Gastrocnemius medialis (tissue), 4 donors: ENCODE data around the gene DIAPH1. TPM values are rescaled to one million over a fixed set of nuclear protein-coding genes. Genes with fewer than 3 reads are reported as not detected.

Experiments used
- ATAC-seq, 2 donors: fragments of 150-250 bp; one replicate each; pipeline ENCODE4 v1.9.1; 2016
- DNase-seq, 2 donors: peaks; one replicate each; pipeline ENCODE4 v3.0.0-alpha.2; 2019
- H3K27ac ChIP-seq, 4 donors: fragments of 200-600 bp; sonication (generic); 1 replicate in 1 of 4; 2 replicates in 3 of 4; pipeline ENCODE4 v1.5.1; 2016 to 2018; ENCODE audit warnings: mild to moderate bottlenecking in 2 of 4, moderate library complexity in 1 of 4
- H3K27me3 ChIP-seq, 3 donors: fragments of 200-600 bp; sonication (generic) in 2 of 3; 1 replicate in 1 of 3; 2 replicates in 2 of 3; pipeline versions ENCODE4 v1.5.1 to v1.6.0; 2016 to 2019; ENCODE audit warnings: mild to moderate bottlenecking in 1 of 3, moderate library complexity in 1 of 3
- H3K36me3 ChIP-seq, 2 donors: fragments of 200-600 bp; sonication (generic) in 1 of 2; one replicate each; pipeline ENCODE4 v1.5.1; 2017 to 2018
- H3K4me1 ChIP-seq, 2 donors: fragments of 200-600 bp; sonication (generic) in 1 of 2; one replicate each; pipeline ENCODE4 v1.5.1; 2016 to 2017; ENCODE audit warnings: mild to moderate bottlenecking in 2 of 2
- H3K4me3 ChIP-seq, 4 donors: fragments of 200-600 bp; sonication (generic) in 3 of 4; 1 replicate in 1 of 4; 2 replicates in 3 of 4; pipeline ENCODE4 v1.5.1; 2016 to 2019; ENCODE audit warnings: mild to moderate bottlenecking in 2 of 4
- H3K9me3 ChIP-seq, 3 donors: fragments of 200-600 bp; sonication (generic) in 2 of 3; 1 replicate in 1 of 3; 2 replicates in 2 of 3; pipeline ENCODE4 v1.5.1; 2016 to 2019
- POLR2A ChIP-seq, 2 donors: fragments of 450-650 bp; IDR thresholded peaks; one replicate each; pipeline ENCODE4 v1.6.1; 2017; ENCODE audit warnings: antibody characterized with exemption in 2 of 2, mild to moderate bottlenecking in 2 of 2, moderate library complexity in 2 of 2
- in situ Hi-C, 4 donors: fragments of 200-750 bp; cut with MboI; loops; one replicate each; pipeline versions ENCODE4 v1.15.0 to v1.8.0; 2017; ENCODE audit warnings: low sequenced_read_pairs in 4 of 4
- intact Hi-C: fragments of 100-400 bp; cut with DNase I; formaldehyde crosslinking; loops from one replicate; pipeline ENCODE4 v1.15.1; 2023; ENCODE audit warnings: low total_unique reads
- total RNA-seq, 4 donors: library from RNA; depleted of rRNA; stranded (reverse); fragments of >200 nt; gene quantifications; one replicate each; pipeline versions ENCODE4 v1.1.0 to v1.2.3, GENCODE V29; 2016
- TF ChIP-seq, protein P1 (sequence below), 5 experiments: fragments of 450-650 bp in 3 of 5; fragments of 200-600 bp in 2 of 5; sonication (generic) in 2 of 5; IDR thresholded peaks in 4 of 5; conservative IDR thresholded peaks in 1 of 5; 1 replicate in 4 of 5; 2 replicates in 1 of 5; pipeline ENCODE4 v1.5.1; 2016 to 2019; ENCODE audit warnings: antibody characterized with exemption in 5 of 5, mild to moderate bottlenecking in 3 of 5, moderate library complexity in 3 of 5

Gene DIAPH1
- total RNA-seq, 4 donors from 2014 or later, result 98.3 to 324 (median 214) TPM

DNA sequence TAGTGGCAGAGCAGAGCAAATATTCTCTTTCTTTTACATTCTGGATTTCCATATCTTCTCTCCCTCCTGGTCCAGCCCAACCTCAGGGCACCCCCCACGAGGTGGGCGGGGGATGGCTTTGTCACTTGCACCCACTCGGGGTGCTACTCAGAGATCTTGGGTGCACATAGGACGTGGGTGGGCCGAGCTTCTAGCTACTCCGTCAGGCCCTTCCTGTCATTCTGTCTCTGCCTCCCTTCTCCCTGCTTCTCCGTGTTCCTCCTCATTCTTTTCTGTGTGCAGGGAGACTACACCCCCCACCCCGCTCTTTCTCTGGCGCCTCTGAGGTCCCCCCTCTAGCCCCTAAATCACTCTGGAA, 110.4 kb downstream of the DIAPH1 start:
- Histone ChIP-seq H3K27ac (peak overlapping the region; percentile 84 to 88 (median 86)), H3K4me3 (peak overlapping the region; percentile 31 to 36 (median 32)), H3K36me3 (peaks cover 0 to 11% of the 10 kb centered on the region in 2 donors), H3K9me3 (no peaks in the 10 kb centered on the region), H3K27me3 (no peaks in the 10 kb centered on the region), H3K4me1 (peaks cover 46 to 58% of the 10 kb centered on the region in 2 donors)
- in situ Hi-C loops, result no loop called here
- intact Hi-C loops, result loop anchor here (2.0 kb wide), 1 partner anchor 16 kb away; no protein-coding TSS in a partner anchor
- ATAC-seq, result no peak
- no peak for DNase-seq
- TF ChIP-seq, protein P1, sequence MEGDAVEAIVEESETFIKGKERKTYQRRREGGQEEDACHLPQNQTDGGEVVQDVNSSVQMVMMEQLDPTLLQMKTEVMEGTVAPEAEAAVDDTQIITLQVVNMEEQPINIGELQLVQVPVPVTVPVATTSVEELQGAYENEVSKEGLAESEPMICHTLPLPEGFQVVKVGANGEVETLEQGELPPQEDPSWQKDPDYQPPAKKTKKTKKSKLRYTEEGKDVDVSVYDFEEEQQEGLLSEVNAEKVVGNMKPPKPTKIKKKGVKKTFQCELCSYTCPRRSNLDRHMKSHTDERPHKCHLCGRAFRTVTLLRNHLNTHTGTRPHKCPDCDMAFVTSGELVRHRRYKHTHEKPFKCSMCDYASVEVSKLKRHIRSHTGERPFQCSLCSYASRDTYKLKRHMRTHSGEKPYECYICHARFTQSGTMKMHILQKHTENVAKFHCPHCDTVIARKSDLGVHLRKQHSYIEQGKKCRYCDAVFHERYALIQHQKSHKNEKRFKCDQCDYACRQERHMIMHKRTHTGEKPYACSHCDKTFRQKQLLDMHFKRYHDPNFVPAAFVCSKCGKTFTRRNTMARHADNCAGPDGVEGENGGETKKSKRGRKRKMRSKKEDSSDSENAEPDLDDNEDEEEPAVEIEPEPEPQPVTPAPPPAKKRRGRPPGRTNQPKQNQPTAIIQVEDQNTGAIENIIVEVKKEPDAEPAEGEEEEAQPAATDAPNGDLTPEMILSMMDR (IDR thresholded peaks at IDR 0.05 in 4 of 5, conservative IDR thresholded peaks at IDR 0.05 in 1 of 5), result no peak
- TF ChIP-seq POLR2A (IDR thresholded peaks at IDR 0.05), result no peak

DNA sequence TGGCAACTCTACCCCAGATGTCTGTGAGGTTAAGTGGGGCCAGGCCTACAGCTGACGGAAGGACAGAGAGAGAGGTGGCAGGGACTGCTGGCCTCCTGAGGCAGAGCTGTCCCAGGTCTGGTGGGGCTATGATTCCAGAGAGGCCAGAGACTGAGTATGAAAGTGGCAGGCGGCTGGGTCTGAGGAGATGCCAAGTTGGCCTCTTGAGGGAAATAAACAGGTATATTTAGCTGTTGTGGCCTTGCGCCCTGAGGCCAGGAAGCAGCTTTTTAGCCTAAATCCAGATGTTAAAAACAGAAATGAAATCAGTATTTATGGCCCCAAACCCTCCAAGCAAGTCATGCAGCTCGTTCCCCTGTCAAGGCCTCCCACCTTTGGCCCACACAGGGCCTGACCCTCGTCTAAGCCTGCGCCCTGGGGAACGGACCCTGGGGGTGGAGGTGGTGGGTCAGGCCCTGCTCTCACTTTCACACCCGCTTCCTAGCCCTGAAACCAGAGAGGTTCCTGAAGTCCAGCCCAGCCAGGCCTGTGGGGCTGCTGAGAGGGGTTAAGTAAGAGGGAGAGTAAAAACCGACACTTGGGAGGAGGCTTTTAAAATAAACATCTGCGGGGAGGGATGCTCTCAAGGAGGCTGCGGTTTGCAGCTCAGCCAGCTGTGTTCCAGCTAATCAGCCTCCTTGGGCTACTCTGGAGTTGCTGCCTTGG, 111.3 kb downstream of the DIAPH1 start:
- H3K36me3 ChIP-seq, result peaks cover 0 to 11% of the 10 kb centered on the region in 2 donors
- ATAC-seq (peak; percentile 50 to 52), DNase-seq (peak; percentile 53 to 72)
- TF ChIP-seq POLR2A (IDR thresholded peaks at IDR 0.05), result peak in 1 of 2 donors; percentile 8
- TF ChIP-seq, protein P1 (IDR thresholded peaks at IDR 0.05 in 4 of 5, conservative IDR thresholded peaks at IDR 0.05 in 1 of 5), result no peak
- H3K27me3 ChIP-seq, result no peaks in the 10 kb centered on the region
- peak overlapping the region; percentile 84 to 88 (median 86) for H3K27ac ChIP-seq
- in situ Hi-C loops, result no loop called here
- H3K9me3 ChIP-seq, result no peaks in the 10 kb centered on the region
- peak overlapping the region in 1 of 4 donors; percentile 5 for H3K4me3 ChIP-seq
- intact Hi-C loops, result loop anchor here (2.0 kb wide), 2 partner anchors 17 to 31 kb away; no protein-coding TSS in a partner anchor
- H3K4me1 ChIP-seq, result peaks cover 37 to 50% of the 10 kb centered on the region in 2 donors

DNA sequence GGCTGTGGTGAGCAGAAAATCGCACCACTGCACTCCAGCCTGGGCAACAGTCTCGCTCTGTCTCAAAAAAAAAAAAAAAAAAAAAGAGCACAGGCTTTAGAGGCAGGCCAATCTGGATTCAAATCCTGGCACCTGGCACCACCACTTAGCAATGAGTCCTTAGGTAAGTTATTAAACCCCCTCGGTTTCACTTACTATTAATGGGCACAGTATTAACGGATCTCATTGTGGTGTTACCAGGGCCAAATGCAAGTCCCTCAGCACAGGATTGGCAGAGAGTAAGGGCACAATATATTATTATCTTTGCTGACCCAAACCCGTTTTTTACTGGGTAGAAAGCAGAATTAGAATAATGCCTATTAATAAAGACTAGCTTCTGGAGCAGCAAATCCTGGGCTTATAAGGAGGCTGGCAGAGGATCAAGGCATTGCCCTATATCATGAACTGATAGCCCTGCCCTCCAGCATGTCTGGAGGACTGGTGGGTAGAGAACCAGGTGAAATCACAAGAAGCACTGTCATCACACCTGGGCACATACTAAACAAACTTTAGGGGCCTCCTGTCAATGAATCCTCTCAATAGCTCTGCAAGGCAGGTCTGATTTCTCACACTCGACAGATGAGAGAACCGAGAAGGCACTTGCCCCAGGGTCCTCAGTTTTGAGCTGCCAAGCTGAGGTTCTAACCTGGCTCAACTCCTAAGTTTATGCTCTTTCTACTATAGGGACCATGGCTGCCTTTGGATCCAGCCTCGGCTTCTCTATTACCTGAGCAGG, 112.2 kb downstream of the DIAPH1 start:
- intact Hi-C loops (loop anchor here (2.0 kb wide), 1 partner anchor 30 kb away; no protein-coding TSS in a partner anchor), in situ Hi-C loops (no loop called here)
- no peak for TF ChIP-seq POLR2A (IDR thresholded peaks at IDR 0.05)
- TF ChIP-seq, protein P1 (IDR thresholded peaks at IDR 0.05 in 4 of 5, conservative IDR thresholded peaks at IDR 0.05 in 1 of 5), result no peak
- ATAC-seq, result no peak
- H3K36me3 ChIP-seq, result peaks cover 0 to 7% of the 10 kb centered on the region in 2 donors
- peak overlapping the region; percentile 84 to 88 (median 86) for H3K27ac ChIP-seq
- DNase-seq, result no peak
- peaks cover 34 to 49% of the 10 kb centered on the region in 2 donors for H3K4me1 ChIP-seq
- H3K4me3 ChIP-seq, result no peak overlapping the region
- H3K27me3 ChIP-seq, result no peaks in the 10 kb centered on the region
- no peaks in the 10 kb centered on the region for H3K9me3 ChIP-seq

DNA sequence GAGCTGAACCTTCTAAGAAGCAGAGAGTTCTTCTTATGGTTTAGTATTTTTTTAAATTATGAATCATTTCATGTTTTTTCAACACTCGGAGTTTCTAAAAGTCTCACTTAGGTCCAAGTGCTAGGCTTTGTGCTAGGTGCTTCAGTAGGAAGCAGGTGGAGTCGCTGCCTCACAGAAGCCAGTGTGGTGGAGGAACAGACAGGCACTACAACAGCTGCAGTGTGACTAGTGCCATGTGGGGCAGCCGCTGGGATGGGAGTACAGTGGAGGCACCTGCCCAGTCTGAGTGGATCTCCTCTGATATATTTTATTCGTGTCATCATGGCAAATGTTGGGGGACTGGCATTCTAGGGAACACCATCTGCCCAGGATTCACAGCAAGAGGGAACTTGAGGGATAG, 114.6 kb downstream of the DIAPH1 start:
- Histone ChIP-seq H3K4me1 (peaks cover 28 to 43% of the 10 kb centered on the region in 2 donors), H3K27ac (peak overlapping the region in 3 of 4 donors; percentile 10 to 88 (median 87))
- intact Hi-C loops, result no loop called here

More for the DNA sequence above, 114.6 kb downstream of the DIAPH1 start:
- no peak overlapping the region for H3K4me3 ChIP-seq
- in situ Hi-C loops, result no loop called here
- no peaks in the 10 kb centered on the region for H3K36me3 ChIP-seq
- TF ChIP-seq, protein P1 (IDR thresholded peaks at IDR 0.05 in 4 of 5, conservative IDR thresholded peaks at IDR 0.05 in 1 of 5), result no peak
- TF ChIP-seq POLR2A (IDR thresholded peaks at IDR 0.05), result no peak
- DNase-seq (no peak), ATAC-seq (no peak)
- H3K27me3 ChIP-seq, result no peaks in the 10 kb centered on the region
- no peaks in the 10 kb centered on the region for H3K9me3 ChIP-seq
